Measurements from ENCODE around the gene MFSD6. TPM values are rescaled to one million over a fixed set of nuclear protein-coding genes. Genes with fewer than 3 reads are reported as not detected.

Gene MFSD6
- total RNA-seq, 1 donor from 2014 or later: 50.5 TPM

DNA sequence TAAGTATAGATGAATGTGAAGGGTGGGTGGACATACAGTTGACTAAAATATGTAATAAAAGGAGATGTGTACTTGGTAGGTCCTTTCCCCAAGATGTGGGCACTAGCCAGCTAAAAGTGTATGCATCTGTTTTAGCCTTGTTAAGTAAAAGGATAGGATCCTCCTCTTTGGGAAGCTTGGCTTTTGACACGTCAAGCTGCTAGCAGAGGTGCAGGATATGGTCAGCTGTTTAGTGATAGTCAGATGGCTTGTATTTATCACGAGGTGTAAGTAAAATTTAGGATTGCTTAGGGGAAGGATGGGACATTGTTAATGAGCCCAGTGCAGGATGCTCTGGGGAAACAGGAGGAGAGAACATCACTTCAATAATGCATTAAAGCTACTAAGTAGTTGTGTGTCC, 1.5 kb downstream of the MFSD6 start:
- Histone ChIP-seq H3K4me1 (peaks cover 36% of the 10 kb centered on the region), H3K4me3 (peak overlapping the region; percentile 73), H3K36me3 (no peaks in the 10 kb centered on the region), H3K9me3 (no peaks in the 10 kb centered on the region), H3K27me3 (ENCODE audit: low read depth) (no peaks in the 10 kb centered on the region), H3K27ac (peak overlapping the region; percentile 92)
- DNase-seq: no peak
- no peak for ATAC-seq
- TF ChIP-seq CTCF (IDR thresholded peaks at IDR 0.05): no peak
- intact Hi-C loops (cut with DNase I): no loop called here

DNA sequence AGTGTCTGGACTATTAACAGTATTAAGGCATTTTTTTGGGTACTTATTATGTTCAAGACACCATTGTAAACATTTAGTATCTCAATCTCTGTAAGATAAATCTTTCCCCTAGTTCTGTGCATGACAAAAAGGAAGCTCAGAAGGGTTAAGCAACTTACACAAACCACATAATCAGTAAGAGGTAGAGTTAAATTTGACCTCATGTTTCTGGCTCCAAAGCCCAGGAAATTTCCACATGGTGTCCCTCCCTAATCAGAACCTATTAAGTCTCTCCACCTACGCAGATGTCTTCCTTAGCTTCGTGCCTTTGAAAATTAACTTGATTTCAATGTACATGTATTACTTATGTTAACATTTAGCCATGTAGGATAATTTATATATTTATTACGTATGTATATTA, 2.0 kb downstream of the MFSD6 start:
- Histone ChIP-seq H3K27ac (no peak overlapping the region), H3K4me1 (peaks cover 36% of the 10 kb centered on the region), H3K4me3 (peak overlapping the region; percentile 73), H3K27me3 (ENCODE audit: low read depth) (no peaks in the 10 kb centered on the region), H3K36me3 (no peaks in the 10 kb centered on the region), H3K9me3 (no peaks in the 10 kb centered on the region)
- no peak for DNase-seq
- no peak for TF ChIP-seq CTCF (IDR thresholded peaks at IDR 0.05)
- ATAC-seq: no peak
- intact Hi-C loops (cut with DNase I): no loop called here

DNA sequence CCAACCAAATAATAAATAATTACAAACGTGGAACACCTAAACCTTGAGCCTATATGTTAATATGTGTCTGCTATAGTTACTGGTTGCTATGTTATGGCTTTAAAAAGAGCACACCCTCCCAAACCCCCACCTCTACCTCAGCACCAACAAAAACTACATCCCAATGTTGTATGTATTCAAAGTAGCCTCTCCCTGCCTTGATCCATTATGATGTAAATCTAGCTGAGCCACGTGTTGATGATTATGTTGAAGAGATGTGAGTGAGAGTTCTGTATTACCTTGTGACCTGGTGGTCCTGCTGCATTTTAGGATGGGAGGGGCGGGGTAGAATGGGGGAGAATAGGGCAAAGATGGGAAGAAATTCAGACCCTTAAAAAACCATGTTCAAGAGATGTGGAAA, 4.8 kb downstream of the MFSD6 start:
- no peak overlapping the region for H3K4me3 ChIP-seq
- H3K27me3 ChIP-seq (ENCODE audit: low read depth): no peaks in the 10 kb centered on the region
- H3K9me3 ChIP-seq: no peaks in the 10 kb centered on the region
- H3K27ac ChIP-seq: no peak overlapping the region
- TF ChIP-seq CTCF (IDR thresholded peaks at IDR 0.05): no peak
- DNase-seq (no peak), ATAC-seq (no peak)
- H3K36me3 ChIP-seq: no peaks in the 10 kb centered on the region
- H3K4me1 ChIP-seq: peaks cover 41% of the 10 kb centered on the region
- intact Hi-C loops (cut with DNase I): no loop called here

DNA sequence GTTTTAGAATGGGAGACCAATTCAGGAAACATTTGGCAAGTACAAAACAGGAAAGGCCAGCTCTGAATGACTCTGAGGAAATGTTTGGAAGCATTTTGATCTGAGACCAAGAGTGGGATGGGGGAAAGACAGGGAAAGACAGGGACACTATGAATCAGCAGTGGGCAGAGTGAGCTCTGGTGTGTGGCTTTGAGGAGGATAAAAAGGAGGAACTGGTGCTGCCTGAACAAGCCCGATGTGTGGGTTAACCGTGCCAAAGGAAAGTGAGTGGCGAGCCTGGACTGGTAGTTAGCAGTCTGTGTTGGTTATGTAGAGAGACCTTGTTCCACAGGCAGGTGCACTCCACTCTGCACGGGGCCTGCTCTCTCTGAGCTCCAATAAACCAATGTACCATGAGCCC, 5.3 kb downstream of the MFSD6 start:
- intact Hi-C loops (cut with DNase I): no loop called here
- no peaks in the 10 kb centered on the region for H3K9me3 ChIP-seq
- no peaks in the 10 kb centered on the region for H3K27me3 ChIP-seq (ENCODE audit: low read depth)
- H3K4me3 ChIP-seq: no peak overlapping the region
- TF ChIP-seq CTCF (IDR thresholded peaks at IDR 0.05): no peak
- no peak overlapping the region for H3K27ac ChIP-seq
- DNase-seq (no peak), ATAC-seq (peak in 1 of 2 donors; percentile 21)
- H3K4me1 ChIP-seq: peaks cover 43% of the 10 kb centered on the region
- H3K36me3 ChIP-seq: no peaks in the 10 kb centered on the region

DNA sequence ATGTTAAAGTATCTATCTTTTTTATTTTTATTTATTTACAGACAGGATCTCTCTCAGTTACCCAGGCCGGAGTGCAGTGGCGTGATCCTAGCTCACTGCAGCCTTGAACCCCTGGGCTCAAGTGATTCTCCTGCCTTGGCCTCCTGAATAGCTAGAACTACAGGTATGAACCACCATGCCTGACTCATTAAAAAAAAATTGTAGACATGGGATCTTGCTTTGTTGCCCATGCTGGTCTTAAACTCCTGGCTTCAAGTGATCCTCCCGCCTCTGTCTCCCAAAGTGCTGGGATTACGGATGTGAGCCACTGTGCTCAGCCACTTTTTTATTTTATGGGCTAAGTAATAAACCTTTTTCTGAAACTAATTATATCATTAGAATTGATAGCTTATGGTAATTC, 7.1 kb downstream of the MFSD6 start:
- Histone ChIP-seq H3K4me1 (peaks cover 39% of the 10 kb centered on the region), H3K27me3 (ENCODE audit: low read depth) (no peaks in the 10 kb centered on the region), H3K27ac (no peak overlapping the region), H3K36me3 (no peaks in the 10 kb centered on the region), H3K9me3 (no peaks in the 10 kb centered on the region), H3K4me3 (no peak overlapping the region)
- DNase-seq (no peak), ATAC-seq (no peak)
- no peak for TF ChIP-seq CTCF (IDR thresholded peaks at IDR 0.05)
- intact Hi-C loops (cut with DNase I): no loop called here

Measured in lower lobe of right lung (tissue), 2 donors.